ENCODE measurements around the gene UBE2G1.

The UBE2G1 gene, protein sequence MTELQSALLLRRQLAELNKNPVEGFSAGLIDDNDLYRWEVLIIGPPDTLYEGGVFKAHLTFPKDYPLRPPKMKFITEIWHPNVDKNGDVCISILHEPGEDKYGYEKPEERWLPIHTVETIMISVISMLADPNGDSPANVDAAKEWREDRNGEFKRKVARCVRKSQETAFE

DNA sequence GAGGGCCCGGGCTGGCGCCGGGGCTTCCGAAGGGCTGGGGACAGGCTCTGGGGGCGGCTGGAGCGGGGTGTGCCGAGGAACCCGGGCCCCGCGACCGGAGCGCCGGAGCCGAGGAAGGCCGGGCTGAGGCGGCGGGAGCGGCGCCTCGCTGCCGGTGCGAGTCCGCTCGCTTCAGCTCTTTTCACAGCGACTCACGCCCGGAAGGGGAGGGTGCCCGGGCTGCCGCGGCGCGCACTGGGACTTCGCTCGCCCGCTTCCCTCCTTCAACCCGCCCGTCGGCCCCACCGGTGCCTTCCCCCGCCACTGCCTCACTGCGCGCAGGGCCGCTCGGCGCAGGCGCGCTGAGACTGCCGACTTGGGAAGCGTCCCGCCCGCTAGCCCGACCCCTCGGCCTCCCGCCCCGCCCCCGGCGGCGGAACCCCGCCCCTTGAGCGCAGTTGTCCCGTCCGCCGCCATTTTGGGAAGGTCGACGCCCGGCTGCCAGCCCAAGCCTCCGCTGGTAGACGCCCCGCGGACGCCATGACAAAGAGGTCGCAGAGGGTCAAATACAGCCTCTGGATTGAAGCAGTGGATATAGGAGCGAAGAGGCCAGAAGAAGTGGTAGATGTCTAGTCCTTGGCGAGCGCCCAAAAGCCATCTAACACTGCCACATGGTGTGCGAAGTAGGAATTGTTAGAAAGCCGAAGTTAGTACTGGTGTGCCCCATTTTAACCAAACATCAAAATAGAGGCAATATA, at the start of gene UBE2G1:
TSS of gene UBE2G1 (minus strand) at position 349 of the 737 bp plus-strand sequence. CDS start 359 bp downstream, outside the sequence.
- peak; percentile 61 for TF ChIP-seq CTCF (conservative IDR thresholded peaks at IDR 0.05; ENCODE audit: low read depth, low read length)
- DNase-seq (ENCODE audit: low read depth), result peak; percentile 98
- peak within 1 kb of the TSS; percentile 81 for H3K4me3 ChIP-seq (ENCODE audit: low read depth, low read length)

DNA sequence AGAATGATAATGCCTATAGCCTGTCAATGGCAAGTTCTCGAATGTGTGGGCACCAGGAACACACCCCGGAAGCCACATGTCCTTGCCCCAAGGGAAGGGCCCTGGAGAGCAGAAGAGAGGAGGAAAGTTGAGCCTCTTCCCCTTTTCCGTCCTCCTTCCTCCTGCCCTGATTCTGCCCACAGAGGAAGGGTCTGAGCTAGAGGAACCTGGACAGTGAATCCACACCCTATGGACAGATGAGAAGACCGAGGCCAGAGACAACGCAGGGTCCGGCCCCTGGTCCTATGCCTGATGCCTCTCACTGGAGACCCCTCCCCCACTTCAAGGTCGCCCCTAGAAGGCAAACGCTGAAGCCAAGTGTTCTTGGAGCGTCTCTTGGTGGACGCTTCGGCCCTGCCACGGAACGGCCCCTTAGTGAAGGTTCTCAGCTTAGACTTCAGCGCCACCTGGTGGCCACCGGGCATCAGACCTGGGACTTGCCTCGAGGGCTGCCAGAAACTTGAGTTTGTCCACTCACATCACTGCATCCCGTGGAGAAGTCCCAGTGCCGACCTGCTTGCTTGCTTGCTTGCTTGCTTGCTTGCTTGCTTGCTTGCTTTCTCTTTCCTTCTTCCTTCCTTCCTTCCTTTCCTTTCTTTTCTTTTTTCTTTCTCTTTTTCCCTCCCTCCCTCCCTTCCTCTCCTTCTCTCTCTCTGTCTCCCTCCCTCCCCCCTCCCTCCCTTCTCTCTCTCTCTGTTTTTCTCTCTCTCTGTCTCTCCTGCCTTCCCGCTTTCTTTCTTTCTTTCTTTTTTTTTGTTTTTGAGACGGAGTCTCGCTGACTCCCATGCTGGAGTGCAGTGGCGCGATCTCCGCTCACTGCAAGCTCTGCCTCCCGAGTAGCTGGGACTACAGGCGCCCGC, 46.7 kb upstream of the UBE2G1 start:
- H3K4me3 ChIP-seq (ENCODE audit: low read depth, low read length), result no peak overlapping the region
- peak; percentile 95 for TF ChIP-seq CTCF (conservative IDR thresholded peaks at IDR 0.05; ENCODE audit: low read depth, low read length)
- DNase-seq (ENCODE audit: low read depth), result peak; percentile 96

GRCh38 chr17:4411201-4411600, 44.7 kb upstream of the UBE2G1 start:
- no peak overlapping the region for H3K4me3 ChIP-seq (ENCODE audit: low read depth, low read length)
- TF ChIP-seq CTCF (conservative IDR thresholded peaks at IDR 0.05; ENCODE audit: low read depth, low read length), result no peak

GRCh38 chr17:4409659-4410058, 43.2 kb upstream of the UBE2G1 start:
- DNase-seq (ENCODE audit: low read depth), result no peak
- no peak for TF ChIP-seq CTCF (conservative IDR thresholded peaks at IDR 0.05; ENCODE audit: low read depth, low read length)
- no peak overlapping the region for H3K4me3 ChIP-seq (ENCODE audit: low read depth, low read length)

More at GRCh38 chr17:4411201-4411600, 44.7 kb upstream of the UBE2G1 start:
- no peak for DNase-seq (ENCODE audit: low read depth)

GRCh38 chr17:4407851-4408250, 41.4 kb upstream of the UBE2G1 start:
- H3K4me3 ChIP-seq (ENCODE audit: low read depth, low read length), result no peak overlapping the region
- DNase-seq (ENCODE audit: low read depth), result peak; percentile 10
- no peak for TF ChIP-seq CTCF (conservative IDR thresholded peaks at IDR 0.05; ENCODE audit: low read depth, low read length)

GRCh38 chr17:4407216-4407615, 40.7 kb upstream of the UBE2G1 start:
- DNase-seq (ENCODE audit: low read depth), result no peak

More at GRCh38 chr17:4407216-4407615, 40.7 kb upstream of the UBE2G1 start:
- TF ChIP-seq CTCF (conservative IDR thresholded peaks at IDR 0.05; ENCODE audit: low read depth, low read length), result no peak
- no peak overlapping the region for H3K4me3 ChIP-seq (ENCODE audit: low read depth, low read length)

Measured in choroid plexus epithelial cell (primary cell).